ENCODE measurements around the gene IQCH. TPM values are rescaled to one million over a fixed set of nuclear protein-coding genes. Genes with fewer than 3 reads are reported as not detected.
A peak's percentile ranks its signal among the peaks of the same experiment; 100 is the strongest.

The IQCH gene
- total and polyA plus RNA-seq, 2 experiments from 2014 or later, result 2.1 to 4.1 TPM

DNA sequence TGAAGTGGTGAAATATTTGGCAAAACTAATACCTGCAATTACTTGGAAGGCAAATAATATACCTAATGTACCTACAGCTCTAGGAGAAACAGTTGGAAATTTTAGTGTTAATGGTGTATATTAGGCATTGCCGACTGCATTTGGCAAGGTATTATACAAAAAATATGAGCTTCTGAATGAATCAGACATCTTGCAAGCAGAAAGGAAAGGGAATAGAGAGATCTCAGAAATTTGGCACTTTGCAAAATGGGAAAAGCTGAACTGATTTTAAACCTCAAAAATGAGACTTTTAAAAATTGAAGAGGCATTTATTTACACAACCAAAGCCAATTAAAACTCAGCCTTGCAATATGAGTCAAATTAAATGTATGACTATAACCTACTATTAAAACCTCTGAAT lies 226.2 kb downstream of the IQCH start:
- H3K9ac ChIP-seq, result peak overlapping the region; percentile 53
- H3K9me3 ChIP-seq (ENCODE audit: low read depth), result no peaks in the 10 kb centered on the region
- in situ Hi-C loops (cut with MboI), result no loop called here
- no peaks in the 10 kb centered on the region for H3K79me2 ChIP-seq (ENCODE audit: insufficient read depth)
- H3K4me1 ChIP-seq (ENCODE audit: insufficient read depth), result peaks cover 25% of the 10 kb centered on the region
- H3K36me3 ChIP-seq (ENCODE audit: low read depth), result no peaks in the 10 kb centered on the region
- H3K27ac ChIP-seq, result peak overlapping the region; percentile 77
- no peaks in the 10 kb centered on the region for H3K27me3 ChIP-seq (replicated peaks; ENCODE audit: insufficient read depth)
- peak overlapping the region; percentile 56 for H3K4me3 ChIP-seq
- H3F3A ChIP-seq (ENCODE audit: insufficient read depth), result peaks cover 27% of the 10 kb centered on the region
- H3K4me2 ChIP-seq (ENCODE audit: unreplicated experiment), result peak overlapping the region; percentile 61
- TF ChIP-seq EZH2 (IDR thresholded peaks at IDR 0.05; ENCODE audit: insufficient read depth, poor library complexity, severe bottlenecking) (no peak), EZH2phosphoT487 (IDR thresholded peaks at IDR 0.05; ENCODE audit: insufficient read depth, low read depth) (no peak)
- DNase-seq, result peak; percentile 79
- no peaks in the 10 kb centered on the region for H4K20me1 ChIP-seq (ENCODE audit: insufficient read depth)
- H3K9me2 ChIP-seq (ENCODE audit: insufficient read depth), result no peaks in the 10 kb centered on the region
- peak overlapping the region; percentile 66; the same call in 1 of the 2 replicates for H2AFZ ChIP-seq
- WGBS, 2 experiments (ENCODE audit: low coverage in 1 of 2, low lambda C conversion rate in 2 of 2, missing lambda C conversion rate in 2 of 2), result 0 to 3% methylated on average over 1 of the region's 1 CpG

DNA sequence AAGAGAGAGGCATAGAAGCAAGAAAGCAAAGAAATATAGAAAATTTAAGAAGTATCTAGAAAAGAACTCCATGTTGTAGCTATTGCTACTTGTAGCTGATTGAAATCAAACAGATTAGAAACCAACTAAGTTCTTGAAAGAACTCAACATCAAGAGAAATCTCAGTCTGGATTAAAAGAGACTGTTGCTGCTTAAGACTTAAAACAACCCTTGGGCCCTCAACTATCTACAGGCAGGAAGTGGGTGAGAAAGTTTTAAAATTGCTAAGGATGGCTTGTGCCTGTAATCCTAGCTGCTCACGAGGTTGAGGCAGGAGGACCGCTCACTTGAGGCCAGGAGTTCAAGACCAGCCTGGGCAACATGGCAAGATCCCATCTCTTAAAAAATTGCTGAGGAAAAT lies 227.1 kb downstream of the IQCH start:
- no peak overlapping the region for H3K9ac ChIP-seq
- TF ChIP-seq EZH2phosphoT487 (IDR thresholded peaks at IDR 0.05; ENCODE audit: insufficient read depth, low read depth), result no peak
- no peak for TF ChIP-seq EZH2 (IDR thresholded peaks at IDR 0.05; ENCODE audit: insufficient read depth, poor library complexity, severe bottlenecking)
- no peaks in the 10 kb centered on the region for H3K27me3 ChIP-seq (replicated peaks; ENCODE audit: insufficient read depth)
- peaks cover 27% of the 10 kb centered on the region for H3F3A ChIP-seq (ENCODE audit: insufficient read depth)
- WGBS, 2 experiments (ENCODE audit: low coverage in 1 of 2, low lambda C conversion rate in 2 of 2, missing lambda C conversion rate in 2 of 2), result 97 to 100% methylated on average over 2 of the region's 2 CpGs
- in situ Hi-C loops (cut with MboI), result no loop called here
- no peaks in the 10 kb centered on the region for H3K9me3 ChIP-seq (ENCODE audit: low read depth)
- H3K4me1 ChIP-seq (ENCODE audit: insufficient read depth), result peaks cover 25% of the 10 kb centered on the region
- no peak for DNase-seq
- H3K9me2 ChIP-seq (ENCODE audit: insufficient read depth), result no peaks in the 10 kb centered on the region
- H3K36me3 ChIP-seq (ENCODE audit: low read depth), result no peaks in the 10 kb centered on the region
- H2AFZ ChIP-seq, result no peak overlapping the region
- no peaks in the 10 kb centered on the region for H4K20me1 ChIP-seq (ENCODE audit: insufficient read depth)
- no peak overlapping the region for H3K27ac ChIP-seq
- H3K4me3 ChIP-seq, result no peak overlapping the region
- H3K4me2 ChIP-seq (ENCODE audit: unreplicated experiment), result no peak overlapping the region
- no peaks in the 10 kb centered on the region for H3K79me2 ChIP-seq (ENCODE audit: insufficient read depth)

DNA sequence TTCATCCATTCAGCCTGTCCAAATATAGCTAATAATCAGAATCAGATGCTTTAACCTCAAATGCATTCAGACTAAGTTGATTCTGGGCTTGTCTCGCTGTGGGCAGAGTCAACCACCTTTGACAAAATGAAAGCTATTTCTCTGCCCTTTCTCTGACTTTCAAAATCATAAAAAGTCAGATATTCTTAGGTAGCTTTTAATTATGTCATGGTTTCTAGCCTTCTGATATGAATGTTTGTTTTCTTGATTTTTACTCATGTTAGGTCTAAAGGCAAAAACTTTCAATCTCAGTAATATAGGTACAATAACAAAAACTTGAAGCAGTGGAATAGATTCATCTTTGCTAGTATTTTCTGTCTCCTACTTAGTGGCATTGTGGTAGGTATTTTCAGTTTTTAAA lies 241.0 kb downstream of the IQCH start:
- Histone ChIP-seq H3K79me2 (ENCODE audit: insufficient read depth) (no peaks in the 10 kb centered on the region), H4K20me1 (ENCODE audit: insufficient read depth) (no peaks in the 10 kb centered on the region), H2AFZ (no peak overlapping the region), H3K4me1 (ENCODE audit: insufficient read depth) (no peaks in the 10 kb centered on the region), H3K4me2 (ENCODE audit: unreplicated experiment) (no peak overlapping the region), H3K4me3 (no peak overlapping the region), H3K9ac (no peak overlapping the region), H3K9me3 (ENCODE audit: low read depth) (no peaks in the 10 kb centered on the region), H3K27ac (no peak overlapping the region), H3F3A (ENCODE audit: insufficient read depth) (no peaks in the 10 kb centered on the region), H3K27me3 (replicated peaks; ENCODE audit: insufficient read depth) (no peaks in the 10 kb centered on the region), H3K9me2 (ENCODE audit: insufficient read depth) (no peaks in the 10 kb centered on the region), H3K36me3 (ENCODE audit: low read depth) (no peaks in the 10 kb centered on the region)
- in situ Hi-C loops (cut with MboI), result no loop called here
- no peak for DNase-seq
- WGBS, 2 experiments (ENCODE audit: low coverage in 1 of 2, low lambda C conversion rate in 2 of 2, missing lambda C conversion rate in 2 of 2), result 85 to 100% methylated on average over 1 of the region's 1 CpG
- TF ChIP-seq EZH2phosphoT487 (IDR thresholded peaks at IDR 0.05; ENCODE audit: insufficient read depth, low read depth), result no peak
- no peak for TF ChIP-seq EZH2 (IDR thresholded peaks at IDR 0.05; ENCODE audit: insufficient read depth, poor library complexity, severe bottlenecking)

GRCh38 chr15:67501177-67501835 lies 246.7 kb downstream of the IQCH start:
- Histone ChIP-seq H3K4me3 (no peak overlapping the region), H3K79me2 (ENCODE audit: insufficient read depth) (no peaks in the 10 kb centered on the region), H3F3A (ENCODE audit: insufficient read depth) (peaks cover 20% of the 10 kb centered on the region), H3K27me3 (replicated peaks; ENCODE audit: insufficient read depth) (no peaks in the 10 kb centered on the region), H3K4me1 (ENCODE audit: insufficient read depth) (peaks cover 31% of the 10 kb centered on the region), H3K27ac (no peak overlapping the region), H4K20me1 (ENCODE audit: insufficient read depth) (no peaks in the 10 kb centered on the region), H3K9me3 (ENCODE audit: low read depth) (no peaks in the 10 kb centered on the region), H3K36me3 (ENCODE audit: low read depth) (no peaks in the 10 kb centered on the region), H2AFZ (peak overlapping the region; percentile 81), H3K9ac (no peak overlapping the region), H3K9me2 (ENCODE audit: insufficient read depth) (no peaks in the 10 kb centered on the region), H3K4me2 (ENCODE audit: unreplicated experiment) (peak overlapping the region; percentile 9)
- TF ChIP-seq EZH2 (IDR thresholded peaks at IDR 0.05; ENCODE audit: insufficient read depth, poor library complexity, severe bottlenecking), result no peak
- no peak for TF ChIP-seq EZH2phosphoT487 (IDR thresholded peaks at IDR 0.05; ENCODE audit: insufficient read depth, low read depth)
- in situ Hi-C loops (cut with MboI), result loop anchor here (10.0 kb wide), 1 partner anchor 333 kb away; no protein-coding TSS in a partner anchor
- DNase-seq, result peak; percentile 61
- WGBS, 2 experiments (ENCODE audit: low coverage in 1 of 2, low lambda C conversion rate in 2 of 2, missing lambda C conversion rate in 2 of 2), result 6 to 7% methylated on average over 2 of the region's 2 CpGs
